ENCODE measurements around the gene HOXA10.

The HOXA10 gene

GRCh38 chr7:27191161-27191731, 17.1 kb upstream of the HOXA10 start:
- DNase-seq (ENCODE audit: low spot score) = no peak

GRCh38 chr7:27189997-27190748, 16.1 kb upstream of the HOXA10 start:
- no peak for DNase-seq (ENCODE audit: low spot score)

- DNase-seq (ENCODE audit: low spot score) = no peak
Observed at GRCh38 chr7:27189295-27189996, 15.3 kb upstream of the HOXA10 start.

- no peak for DNase-seq (ENCODE audit: low spot score)
Observed at GRCh38 chr7:27188386-27189294, 14.5 kb upstream of the HOXA10 start.

- no peak for DNase-seq (ENCODE audit: low spot score)
Observed at GRCh38 chr7:27187475-27188385, 13.6 kb upstream of the HOXA10 start.

- DNase-seq (ENCODE audit: low spot score) = no peak
Observed at GRCh38 chr7:27186668-27187474, 12.8 kb upstream of the HOXA10 start.

- no peak for DNase-seq (ENCODE audit: low spot score)
Observed at GRCh38 chr7:27185854-27186667, 11.9 kb upstream of the HOXA10 start.

- no peak for DNase-seq (ENCODE audit: low spot score)
Observed at GRCh38 chr7:27185013-27185853, 11.1 kb upstream of the HOXA10 start, which contains the start of gene HOXA11. TSS of gene HOXA11 (minus strand) at chr7:27185232. CDS start at chr7:27185144, 88 bp downstream.

- no peak for DNase-seq (ENCODE audit: low spot score)
Observed at GRCh38 chr7:27184337-27185012, 10.4 kb upstream of the HOXA10 start.

GRCh38 chr7:27183682-27184336, 9.7 kb upstream of the HOXA10 start:
- DNase-seq (ENCODE audit: low spot score) = no peak

GRCh38 chr7:27182861-27183681, 9.0 kb upstream of the HOXA10 start:
- DNase-seq (ENCODE audit: low spot score) = no peak

GRCh38 chr7:27182285-27182841, 8.2 kb upstream of the HOXA10 start:
- DNase-seq (ENCODE audit: low spot score) = no peak

GRCh38 chr7:27181795-27182275, 7.7 kb upstream of the HOXA10 start:
- DNase-seq (ENCODE audit: low spot score) = no peak

- DNase-seq (ENCODE audit: low spot score) = no peak
Observed at GRCh38 chr7:27180431-27181420, 6.6 kb upstream of the HOXA10 start.
